AG09309 (cell line): Measurements from ENCODE around the gene KIF12.
"Not testable (repeated sequence)": the region's sequence is repeated elsewhere in the genome, so short reads cannot be mapped to it uniquely, and the experiment has no call there.

Source experiments
- DNase-seq: peaks from one replicate; pipeline ENCODE4 v3.0.0-alpha.2; 2010; ENCODE audit warnings: low read depth
- H3K4me3 ChIP-seq: 2 replicates; pipeline ENCODE4 v1.5.1; 2011; ENCODE audit warnings: mild to moderate bottlenecking, low read depth, low read length, moderate library complexity; ENCODE audit not compliant: control insufficient read depth
- CTCF ChIP-seq: IDR thresholded peaks from 2 replicates; pipeline ENCODE4 v1.5.1; 2011; ENCODE audit warnings: mild to moderate bottlenecking, low read depth, low read length, inconsistent platforms; ENCODE audit not compliant: insufficient read depth, control insufficient read depth; ENCODE audit errors: missing control alignments

KIF12 gene

GRCh38 chr9:114046237-114046755, 52.8 kb downstream of the KIF12 start:
- no peak overlapping the region for H3K4me3 ChIP-seq
- TF ChIP-seq CTCF: no peak
- DNase-seq: no peak

- H3K4me3 ChIP-seq, DNase-seq: not testable (repeated sequence)
Measured at GRCh38 chr9:114043660-114044059, 55.4 kb downstream of the KIF12 start.
